ENCODE measurements around the gene CTTN.
"Not testable (repeated sequence)": the region's sequence is repeated elsewhere in the genome, so short reads cannot be mapped to it uniquely, and the experiment has no call there.

The CTTN gene

DNA sequence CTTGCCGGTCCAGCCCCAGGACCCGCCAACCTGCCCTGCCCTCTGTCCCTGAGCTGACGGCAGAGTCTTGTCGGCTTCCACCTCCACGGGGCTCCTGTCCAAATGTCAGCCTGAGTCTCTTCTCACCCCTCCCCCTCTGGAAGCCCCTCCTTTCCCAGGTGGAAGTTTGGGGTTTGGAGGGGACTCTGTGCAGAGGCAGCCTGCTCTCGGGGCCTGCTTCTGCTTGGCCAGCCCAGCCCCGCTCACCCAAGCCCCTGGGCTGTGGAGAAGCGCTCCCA lies 31.0 kb downstream of the CTTN start:
- no peak for DNase-seq (ENCODE audit: low spot score)

- DNase-seq (ENCODE audit: low spot score) = no peak
Measured at GRCh38 chr11:70429724-70430521, 31.6 kb downstream of the CTTN start.

DNA sequence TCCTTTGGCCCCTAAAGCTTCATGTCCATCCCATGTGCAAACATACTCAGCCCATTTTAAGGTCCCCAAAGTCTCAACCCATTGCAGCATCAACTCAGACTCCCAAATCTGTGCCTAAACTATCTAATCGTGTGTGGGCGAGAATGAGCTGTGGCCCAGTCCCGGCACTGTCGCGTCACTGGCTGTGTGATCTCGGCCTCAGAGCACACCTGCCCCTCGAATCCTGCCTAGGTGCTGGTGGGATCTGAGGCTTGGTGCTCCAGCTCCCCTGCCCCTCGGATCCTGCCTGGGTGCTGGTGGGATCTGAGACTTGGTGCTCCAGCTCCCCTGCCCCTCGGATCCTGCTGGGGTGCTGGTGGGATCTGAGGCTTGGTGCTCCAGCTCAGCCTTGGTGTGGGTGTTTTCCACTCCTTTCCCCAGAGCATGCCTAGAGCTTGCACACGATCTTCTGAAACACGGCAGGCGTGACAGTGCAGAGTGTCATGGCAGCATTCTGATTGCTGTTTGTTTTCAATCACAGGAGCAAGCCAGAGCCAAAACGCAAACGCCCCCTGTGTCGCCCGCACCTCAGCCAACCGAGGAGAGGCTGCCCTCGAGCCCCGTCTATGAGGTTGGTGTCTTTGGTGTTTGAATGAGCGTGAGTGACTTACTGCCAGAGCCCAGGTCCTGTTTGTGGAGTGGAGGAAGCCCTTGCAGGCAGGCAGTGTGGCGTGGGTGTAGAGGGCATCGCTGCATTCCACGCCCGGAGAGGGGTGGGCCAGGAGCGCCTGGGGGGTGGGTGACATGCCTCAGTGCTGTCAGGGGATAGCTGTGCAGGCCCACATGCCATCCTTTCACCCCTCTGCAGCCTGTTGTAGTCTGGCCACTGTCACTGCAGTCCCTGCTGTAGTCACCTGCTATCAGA lies 32.6 kb downstream of the CTTN start:
- DNase-seq (ENCODE audit: low spot score) = no peak

GRCh38 chr11:70431611-70432010 lies 33.3 kb downstream of the CTTN start:
- no peak for DNase-seq (ENCODE audit: low spot score)

DNA sequence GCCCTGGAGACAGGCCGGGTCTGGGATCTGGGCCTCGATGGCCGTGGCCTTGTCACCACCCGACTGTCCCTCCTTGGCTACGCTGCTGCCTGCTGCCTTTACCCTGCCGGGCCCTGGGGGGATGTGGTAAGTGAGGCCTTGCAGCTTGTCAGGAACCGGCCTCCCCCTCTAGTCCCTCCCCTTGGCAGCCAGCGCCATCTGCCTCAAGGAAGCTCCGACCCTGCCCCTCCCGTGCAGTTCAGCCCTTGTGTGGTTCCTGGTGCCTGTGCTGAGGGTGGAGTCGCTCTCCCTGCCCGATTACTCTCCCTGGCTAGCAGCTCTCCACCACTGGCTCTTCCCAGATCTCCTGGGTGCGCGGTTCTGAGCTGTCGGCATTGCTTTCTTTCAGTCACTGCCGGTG lies 33.7 kb downstream of the CTTN start:
- DNase-seq (ENCODE audit: low spot score) = no peak

- DNase-seq (ENCODE audit: low spot score) = no peak
Measured at GRCh38 chr11:70432580-70432979, 34.3 kb downstream of the CTTN start.

GRCh38 chr11:70433038-70433437 lies 34.7 kb downstream of the CTTN start:
- DNase-seq (ENCODE audit: low spot score) = no peak

GRCh38 chr11:70433526-70433925 lies 35.2 kb downstream of the CTTN start:
- no peak for DNase-seq (ENCODE audit: low spot score)

- no peak for DNase-seq (ENCODE audit: low spot score)
Measured at GRCh38 chr11:70433966-70434812, 35.9 kb downstream of the CTTN start.

DNA sequence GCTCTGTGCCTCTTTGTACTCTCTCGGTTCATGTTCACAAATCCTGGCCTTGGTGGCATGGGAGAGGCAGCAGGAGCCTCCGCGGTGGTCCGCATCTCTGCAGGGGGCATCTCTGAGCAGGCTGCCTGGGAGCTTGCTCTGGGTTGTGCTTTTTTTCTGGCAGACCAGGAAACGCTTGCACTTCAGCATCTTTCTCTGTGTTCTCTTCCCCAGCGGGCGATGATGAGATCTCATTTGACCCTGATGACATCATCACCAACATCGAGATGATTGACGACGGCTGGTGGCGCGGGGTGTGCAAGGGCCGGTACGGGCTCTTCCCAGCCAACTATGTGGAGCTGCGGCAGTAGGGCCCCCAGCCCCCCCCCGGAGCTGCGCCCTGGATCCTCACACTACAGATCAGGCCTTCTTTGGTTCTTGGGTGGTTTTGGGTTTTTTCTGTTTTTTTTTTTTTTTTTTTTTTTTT lies 36.5 kb downstream of the CTTN start:
- DNase-seq (ENCODE audit: low spot score) = no peak

DNA sequence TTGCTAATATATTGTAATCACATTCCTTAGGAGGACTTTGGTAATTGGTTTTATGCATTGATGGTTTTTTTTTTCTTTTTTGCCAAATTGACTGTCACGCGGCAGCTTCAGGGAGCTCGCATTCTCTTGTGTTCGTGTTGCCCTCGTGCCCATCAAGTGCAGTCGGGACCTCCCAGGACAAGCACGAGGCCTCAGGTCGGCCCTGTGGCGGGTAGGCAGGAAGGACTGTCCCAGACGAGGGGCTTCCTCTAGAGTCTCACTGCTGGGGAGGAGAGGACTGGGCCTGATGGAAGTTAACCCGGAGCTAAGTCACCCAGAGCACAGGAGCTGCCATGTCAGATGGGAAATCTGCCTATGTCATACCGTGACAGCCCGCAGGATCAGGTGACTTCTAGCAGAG lies 37.0 kb downstream of the CTTN start:
- DNase-seq (ENCODE audit: low spot score) = no peak

DNA sequence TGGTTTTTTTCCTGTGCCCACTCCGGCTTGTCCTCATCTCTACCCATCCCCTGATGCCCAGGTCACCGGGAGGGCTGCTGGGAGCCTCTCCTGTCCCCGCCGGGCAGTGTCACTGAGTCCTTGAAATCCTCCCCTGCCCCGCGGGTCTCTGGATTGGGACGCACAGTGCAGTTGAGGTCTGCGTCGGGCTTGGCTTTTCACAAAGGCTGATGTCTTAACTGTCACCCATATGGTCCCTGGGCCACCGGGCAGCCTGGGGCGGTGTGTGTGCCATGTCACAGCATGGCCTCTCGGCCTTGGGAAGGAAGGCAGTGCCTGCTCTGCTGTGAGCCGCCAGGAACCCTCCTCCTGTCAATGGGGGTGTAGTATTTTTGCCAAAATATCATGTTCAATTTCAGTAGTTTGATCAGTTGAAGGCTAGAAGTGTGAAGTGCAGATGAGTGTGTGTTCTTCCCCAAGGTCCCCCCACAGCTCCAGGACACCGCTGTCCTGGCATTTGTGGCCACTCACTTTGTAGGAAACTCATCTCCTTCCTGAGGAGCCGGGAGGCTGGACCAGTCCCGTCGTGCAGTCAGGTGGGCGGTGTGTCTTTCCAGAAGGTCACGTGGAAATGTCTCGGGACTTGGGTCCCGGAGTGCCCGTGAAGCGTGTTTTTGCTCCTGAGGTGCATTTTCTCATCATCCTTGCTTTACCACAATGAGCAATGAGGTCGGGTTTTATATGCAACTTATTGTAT lies 37.6 kb downstream of the CTTN start:
- DNase-seq (ENCODE audit: low spot score) = no peak

GRCh38 chr11:70436501-70436860 lies 38.2 kb downstream of the CTTN start:
- DNase-seq (ENCODE audit: low spot score) = no peak

DNA sequence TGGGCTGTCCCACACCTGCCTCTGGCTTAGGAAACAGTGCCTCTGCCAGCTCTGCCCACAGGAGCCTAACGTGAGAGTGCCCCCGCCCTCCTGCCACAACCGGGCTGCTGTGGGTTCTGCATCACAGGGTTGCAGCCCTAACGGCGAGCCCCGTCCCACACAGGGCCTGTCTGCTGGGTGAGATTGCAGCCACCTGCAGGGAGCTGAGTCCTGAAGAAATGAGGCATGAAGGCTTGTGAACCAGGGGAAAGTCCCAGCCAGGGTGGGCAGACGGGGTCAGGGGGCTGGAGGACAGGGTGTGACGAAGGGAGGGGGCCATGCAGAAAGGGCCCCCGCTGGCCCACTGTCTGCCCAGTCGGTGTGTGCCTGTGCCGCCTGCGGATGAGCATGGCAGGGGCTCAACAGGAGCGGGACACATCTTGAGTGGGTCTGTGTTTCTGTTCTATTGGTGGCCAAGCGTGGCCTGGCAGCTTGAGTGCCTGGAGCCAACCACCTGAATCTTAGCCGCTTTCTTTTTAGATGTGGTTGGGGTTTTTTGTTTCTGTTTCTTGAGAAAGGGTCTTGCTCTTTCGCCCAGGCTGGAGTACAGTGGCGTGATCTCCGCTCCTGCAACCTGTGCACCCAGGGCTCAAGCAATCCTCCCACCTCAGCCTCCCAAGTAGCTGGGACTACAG lies 38.9 kb downstream of the CTTN start:
- no peak for DNase-seq (ENCODE audit: low spot score)

DNA sequence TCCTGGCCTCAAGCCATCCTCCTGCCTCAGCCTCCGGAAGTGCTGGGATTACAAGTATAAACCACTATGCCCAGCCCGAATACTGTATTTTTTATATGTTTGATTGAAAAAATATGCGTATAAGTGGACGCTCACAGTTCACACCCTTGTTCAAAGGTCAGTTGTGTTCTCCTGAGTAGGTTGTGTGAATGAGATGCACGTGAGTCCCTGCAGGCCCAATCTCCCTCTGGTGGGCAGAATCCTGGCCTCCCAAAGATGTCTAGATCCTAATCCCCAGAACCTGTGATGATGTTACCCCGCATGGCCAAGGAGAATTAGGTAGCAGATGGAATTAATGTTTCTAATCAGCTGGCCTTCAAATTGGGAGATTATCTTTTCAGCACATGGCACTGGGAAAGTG lies 41.9 kb downstream of the CTTN start:
- no peak for DNase-seq (ENCODE audit: low spot score)

DNA sequence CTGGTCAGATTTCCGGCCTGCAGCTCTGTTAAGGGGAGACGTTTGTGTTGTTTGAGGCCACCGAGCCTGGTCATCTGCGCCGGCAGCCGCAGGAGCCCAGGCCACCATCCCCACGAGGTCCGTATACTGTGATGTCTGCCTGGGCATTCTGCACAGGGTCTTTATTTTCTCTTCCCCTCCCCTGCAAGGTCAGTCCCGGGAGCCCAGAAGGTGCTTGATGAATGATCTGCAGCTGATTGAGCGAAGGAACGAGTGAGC lies 45.4 kb downstream of the CTTN start:
- DNase-seq (ENCODE audit: low spot score) = no peak

GRCh38 chr11:70445091-70445490 lies 46.8 kb downstream of the CTTN start:
- no peak for DNase-seq (ENCODE audit: low spot score)

- no peak for DNase-seq (ENCODE audit: low spot score)
Measured at GRCh38 chr11:70445605-70446004, 47.3 kb downstream of the CTTN start.

DNA sequence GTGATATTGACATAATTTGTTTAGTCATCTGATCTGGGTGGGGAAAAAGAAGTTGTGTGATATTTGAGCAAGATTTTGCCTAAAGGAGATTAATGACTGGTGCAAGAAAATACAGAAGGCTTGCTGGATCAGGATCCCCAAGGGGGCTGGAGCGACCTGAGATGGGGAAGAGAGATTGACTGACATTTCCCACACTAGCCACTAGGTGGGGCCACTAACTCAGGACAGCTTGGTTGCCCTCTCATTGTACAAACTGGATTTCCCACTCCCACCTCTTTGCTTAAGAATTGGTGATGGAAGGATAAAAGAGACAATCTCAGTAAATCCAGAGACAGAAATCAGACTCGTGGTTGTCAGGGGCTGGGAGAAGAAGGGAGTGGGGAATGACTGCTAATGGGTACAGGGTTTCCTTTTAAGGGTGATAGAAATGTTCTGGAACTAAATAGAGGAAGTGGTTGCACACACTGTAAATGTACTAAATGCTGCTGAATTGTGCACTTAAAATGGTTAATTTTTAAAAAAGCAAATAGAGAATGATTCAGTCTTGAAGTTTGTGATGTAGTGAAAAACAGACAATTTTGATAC lies 50.7 kb downstream of the CTTN start:
- DNase-seq (ENCODE audit: low spot score) = no peak

GRCh38 chr11:70454197-70454767 lies 56.0 kb downstream of the CTTN start:
- no peak for DNase-seq (ENCODE audit: low spot score)

GRCh38 chr11:70454811-70455210 lies 56.5 kb downstream of the CTTN start:
- DNase-seq (ENCODE audit: low spot score) = not testable (repeated sequence)

Data from pons (tissue), 1 donor.